DMS79 treated with DMSO at 0.1 percent for 48 hours (cell line): ENCODE results near the gene EZR.

Experiments used
- DNase-seq: peaks from one replicate; lab custom pipeline; 2025; lab: John Stamatoyannopoulos, UW

EZR gene

GRCh38 chr6:158817728-158818580, 1.2 kb downstream of the EZR start:
- DNase-seq = peak; percentile 70

DNA sequence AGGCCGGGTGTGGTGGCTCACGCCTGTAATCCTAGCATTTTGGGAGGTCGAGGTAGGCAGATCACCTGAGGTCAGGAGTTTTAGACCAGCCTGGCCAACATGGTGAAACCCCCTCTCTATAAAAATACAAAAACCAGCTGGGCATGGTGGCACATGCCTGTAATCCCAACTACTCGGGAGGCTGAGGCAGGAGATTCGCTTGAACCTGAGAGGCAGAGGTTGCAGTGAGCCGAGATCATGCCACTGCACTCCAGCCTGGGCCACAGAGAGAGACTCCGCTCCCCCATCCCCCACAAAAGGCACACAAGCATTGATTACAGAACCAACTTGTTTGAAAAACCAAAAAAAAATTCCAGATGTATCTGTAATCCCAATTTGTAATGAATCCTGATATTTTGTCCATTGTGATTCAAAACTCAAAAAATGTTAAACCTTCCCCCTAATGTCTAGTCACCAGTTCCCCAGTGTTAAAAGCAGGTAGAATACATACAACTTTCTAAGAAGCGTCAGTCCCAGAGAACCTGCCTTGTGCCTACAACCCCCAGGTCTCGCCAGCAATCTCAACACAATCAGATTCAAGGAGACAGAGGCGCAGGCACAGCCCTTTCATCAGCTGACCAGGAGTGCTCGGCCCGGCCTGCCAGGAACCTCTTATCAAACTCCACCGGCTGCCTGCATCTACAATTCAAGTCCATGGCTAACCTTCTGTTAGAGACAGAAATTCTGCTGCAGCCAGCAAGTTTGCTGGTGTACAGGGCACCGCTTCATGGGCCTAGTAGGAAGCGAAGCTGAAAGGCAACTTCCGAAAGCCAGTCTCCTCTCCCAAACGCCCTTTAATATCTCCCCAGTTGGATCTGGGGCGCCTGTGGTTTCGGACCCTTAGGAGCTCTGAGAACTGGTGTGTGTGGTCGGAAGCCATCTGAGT, 2.1 kb downstream of the EZR start:
- peak; percentile 69 for DNase-seq

GRCh38 chr6:158816329-158816728, 2.8 kb downstream of the EZR start:
- DNase-seq = no peak

GRCh38 chr6:158815907-158816306, 3.3 kb downstream of the EZR start:
- DNase-seq = no peak

DNA sequence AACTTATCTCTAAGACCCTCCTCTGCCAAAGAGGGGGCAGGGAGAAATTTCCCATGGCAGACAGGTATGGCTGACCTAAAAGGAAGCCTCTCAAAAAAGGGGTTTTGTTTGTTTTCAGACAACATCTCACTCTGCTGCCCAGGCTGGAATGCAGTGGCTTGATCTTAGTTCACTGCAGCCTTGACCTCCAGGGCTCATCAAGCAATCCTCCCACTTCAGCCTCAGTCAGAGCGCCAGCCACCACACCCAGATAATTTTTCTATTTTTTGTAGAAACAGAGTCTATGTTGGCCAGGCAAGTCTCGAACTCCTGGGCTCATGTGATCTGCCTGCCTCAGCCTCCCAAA, 3.8 kb downstream of the EZR start:
- no peak for DNase-seq

DNA sequence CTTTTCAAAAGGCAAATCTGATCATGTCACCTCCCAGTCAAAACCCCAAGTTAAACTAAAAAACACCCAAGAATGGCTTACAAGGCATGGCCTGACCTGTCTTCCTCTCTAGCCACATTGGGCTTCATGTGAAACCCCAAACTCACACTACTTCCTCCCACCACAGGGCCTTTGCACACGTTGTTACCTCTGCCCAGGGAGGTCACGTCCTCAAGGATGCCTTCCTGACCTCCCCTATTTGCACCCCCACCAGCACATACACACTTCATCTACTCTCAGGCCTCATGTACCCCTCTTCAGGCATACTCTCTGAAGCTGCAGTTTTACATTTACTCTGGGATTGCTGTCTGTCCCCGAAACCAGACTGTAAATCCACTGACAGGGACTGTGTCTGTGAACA, 6.1 kb downstream of the EZR start:
- no peak for DNase-seq

DNA sequence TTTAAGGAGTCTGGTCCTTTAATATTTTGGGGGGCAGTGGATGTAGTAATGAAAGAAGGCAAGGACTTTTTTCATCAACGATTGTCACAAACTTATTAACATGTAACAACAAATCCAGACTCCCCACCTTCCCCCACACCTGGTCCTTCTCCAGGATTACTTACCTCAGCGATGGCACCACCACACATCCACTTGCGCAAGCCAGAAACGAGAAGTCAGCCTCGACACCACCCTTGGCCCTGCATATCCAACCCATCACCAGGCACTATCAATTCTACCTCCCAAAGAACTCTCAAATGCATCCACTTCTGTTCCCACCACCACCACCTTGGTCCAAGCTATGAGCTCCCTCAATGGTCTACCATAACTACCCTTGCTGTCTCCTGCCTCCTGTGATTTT, 6.6 kb downstream of the EZR start:
- no peak for DNase-seq

DNA sequence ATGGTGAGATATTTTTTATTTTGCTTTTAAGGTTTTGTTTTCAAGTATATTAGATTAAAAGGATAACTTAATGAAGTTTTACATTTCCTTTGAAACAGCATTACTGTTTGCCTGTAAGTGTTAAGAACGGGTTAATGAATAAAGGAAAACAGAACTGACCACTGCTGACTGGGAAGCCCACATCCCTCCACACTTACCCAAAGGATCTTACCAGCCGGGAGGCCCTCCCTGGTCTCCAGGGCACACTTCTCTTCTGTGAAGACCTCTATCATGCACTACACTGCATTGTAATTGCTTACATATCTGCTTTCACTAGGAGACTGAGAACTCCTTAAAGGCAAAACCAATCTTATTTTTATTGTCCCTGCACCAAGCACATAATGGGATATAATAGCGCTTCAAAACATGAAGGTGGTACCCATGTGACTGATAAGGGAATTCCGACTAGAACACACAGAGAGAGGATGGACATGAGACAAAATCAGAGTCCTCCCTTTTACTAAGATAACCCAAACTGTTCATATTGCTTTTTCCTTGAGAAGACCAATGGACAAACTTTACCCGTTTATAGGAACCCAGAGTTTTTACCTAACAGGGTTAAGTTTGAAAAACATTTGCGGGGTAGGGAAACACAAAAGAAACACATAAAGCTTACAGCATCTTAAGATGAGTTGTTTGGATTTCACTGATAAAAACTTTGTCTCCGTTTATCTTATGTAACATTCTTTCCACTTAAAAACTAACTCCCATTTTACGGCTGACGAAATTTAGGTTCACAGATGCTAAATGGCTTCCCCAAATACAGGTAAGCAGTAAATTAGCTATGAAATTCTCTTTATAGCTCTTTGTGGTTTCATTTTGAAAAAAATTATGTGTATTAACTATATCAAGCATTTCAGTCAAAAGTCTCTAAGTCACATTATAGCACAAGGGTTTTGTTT, 8.7 kb downstream of the EZR start:
- DNase-seq = peak; percentile 11

GRCh38 chr6:158808941-158809678, 10.1 kb downstream of the EZR start:
- peak; percentile 80 for DNase-seq

- peak; percentile 53 for DNase-seq
These were observed 10.7 kb downstream of the EZR start for GRCh38 chr6:158808442-158808833.

DNA sequence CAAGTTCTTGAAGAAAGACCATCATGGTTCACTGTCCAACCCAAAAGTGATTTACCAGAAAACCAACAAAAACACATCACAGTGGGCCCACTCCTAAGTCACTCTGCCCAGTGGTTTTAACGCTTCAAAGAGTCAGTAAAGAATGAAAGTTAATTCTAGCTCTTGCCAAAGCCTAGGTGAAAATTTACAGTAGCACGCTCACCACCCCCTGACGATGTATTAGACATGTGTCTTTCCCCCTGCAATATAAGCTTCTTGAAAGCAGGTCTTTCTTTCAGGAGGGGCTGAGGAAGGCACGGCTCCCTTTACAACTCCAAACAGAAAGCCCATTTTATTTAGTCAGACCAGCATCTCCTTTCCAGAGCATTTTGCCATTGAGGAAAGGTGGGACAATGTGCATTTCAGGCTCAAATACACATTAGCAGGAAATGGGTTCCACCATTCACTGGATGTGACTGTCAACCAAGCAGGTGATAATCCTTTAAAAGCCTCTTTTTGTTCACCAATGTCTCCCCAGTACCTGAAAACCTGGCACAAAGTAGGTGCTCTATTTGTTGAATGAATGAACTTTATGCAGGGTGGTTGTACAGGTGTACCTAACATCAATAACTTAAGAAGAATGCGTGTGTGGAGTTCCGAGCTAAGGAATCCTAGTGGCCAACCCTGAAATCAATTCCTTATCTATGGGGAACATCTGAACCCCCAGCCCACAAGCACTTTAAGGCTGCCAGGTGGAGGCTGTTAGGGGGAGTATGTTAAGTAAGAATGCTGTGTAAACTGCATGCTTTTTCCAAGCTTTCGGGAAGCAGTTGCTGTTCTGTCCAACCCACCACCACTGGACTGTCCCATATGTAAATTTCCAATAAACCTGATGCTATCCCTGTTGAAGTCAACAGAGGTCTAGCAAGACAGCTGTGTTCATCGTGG, 11.4 kb downstream of the EZR start:
- no peak for DNase-seq

DNA sequence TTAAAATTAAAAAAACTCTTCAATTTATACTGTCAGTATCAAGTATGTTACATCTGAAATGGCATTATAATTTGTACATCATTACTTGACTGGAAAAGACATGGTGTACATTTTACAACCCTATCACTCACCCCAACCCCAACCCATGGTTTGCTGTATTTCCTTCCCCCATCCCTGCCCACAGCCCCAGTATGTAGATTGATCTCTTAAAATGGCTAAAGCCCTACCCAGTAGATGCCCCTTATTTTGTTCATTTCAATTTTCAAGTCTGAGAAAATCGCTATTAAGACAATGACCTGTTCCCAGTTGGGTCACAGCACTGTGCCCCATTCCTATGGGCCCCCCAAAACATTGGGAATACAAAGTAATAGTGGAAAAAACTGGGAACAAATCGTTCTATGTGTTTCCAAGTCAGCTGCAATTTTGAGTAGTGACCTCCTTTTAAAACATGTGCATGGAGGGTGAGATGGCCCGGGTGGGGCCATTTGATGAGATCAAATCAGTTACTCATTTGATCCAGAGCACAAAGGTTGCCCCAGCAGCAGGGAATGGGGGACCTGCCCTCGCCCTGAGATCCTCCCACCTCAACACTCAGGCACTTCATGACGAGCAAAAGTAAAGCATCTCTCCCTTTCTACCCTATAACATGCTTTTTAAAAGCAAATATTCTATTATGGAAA, 13.3 kb downstream of the EZR start:
- DNase-seq = no peak

DNA sequence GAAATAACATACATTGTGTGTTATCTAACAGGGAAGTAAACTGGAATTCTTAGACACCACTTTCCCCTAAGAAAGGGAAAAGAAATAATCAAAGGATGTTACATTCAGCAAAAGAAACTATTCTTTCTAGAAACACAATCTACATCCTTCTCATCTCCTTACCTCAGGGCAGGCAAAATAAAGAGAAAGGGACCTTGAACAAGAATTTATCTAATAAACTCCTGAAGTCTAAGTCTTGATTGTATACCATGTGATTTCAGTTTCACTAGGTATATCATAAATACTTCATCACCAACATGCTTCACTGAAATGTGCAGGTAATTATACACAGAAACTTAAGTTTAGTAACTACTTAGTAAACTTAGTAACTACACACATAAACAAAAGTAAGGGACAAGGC, 15.0 kb downstream of the EZR start:
- DNase-seq = no peak

DNA sequence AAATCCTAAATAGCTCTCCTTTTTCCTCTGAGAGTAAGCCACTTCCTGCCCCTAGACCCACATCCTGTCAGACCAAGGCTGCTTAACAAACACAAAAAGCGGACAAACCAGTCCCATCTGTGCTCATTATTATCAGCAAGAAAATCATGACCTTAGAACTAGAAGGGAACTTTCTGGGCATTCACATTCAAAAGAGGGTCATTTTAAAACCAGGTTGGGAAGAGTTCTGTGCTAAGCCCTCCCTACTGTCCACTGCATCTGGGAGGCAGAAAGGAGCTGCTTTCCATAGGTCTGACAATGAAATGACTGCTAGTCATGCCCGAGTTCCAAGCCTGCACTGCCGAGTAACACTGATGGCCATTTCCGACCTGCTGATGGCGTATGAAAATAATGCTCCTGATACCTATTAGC, 15.4 kb downstream of the EZR start:
- peak; percentile 25 for DNase-seq

DNA sequence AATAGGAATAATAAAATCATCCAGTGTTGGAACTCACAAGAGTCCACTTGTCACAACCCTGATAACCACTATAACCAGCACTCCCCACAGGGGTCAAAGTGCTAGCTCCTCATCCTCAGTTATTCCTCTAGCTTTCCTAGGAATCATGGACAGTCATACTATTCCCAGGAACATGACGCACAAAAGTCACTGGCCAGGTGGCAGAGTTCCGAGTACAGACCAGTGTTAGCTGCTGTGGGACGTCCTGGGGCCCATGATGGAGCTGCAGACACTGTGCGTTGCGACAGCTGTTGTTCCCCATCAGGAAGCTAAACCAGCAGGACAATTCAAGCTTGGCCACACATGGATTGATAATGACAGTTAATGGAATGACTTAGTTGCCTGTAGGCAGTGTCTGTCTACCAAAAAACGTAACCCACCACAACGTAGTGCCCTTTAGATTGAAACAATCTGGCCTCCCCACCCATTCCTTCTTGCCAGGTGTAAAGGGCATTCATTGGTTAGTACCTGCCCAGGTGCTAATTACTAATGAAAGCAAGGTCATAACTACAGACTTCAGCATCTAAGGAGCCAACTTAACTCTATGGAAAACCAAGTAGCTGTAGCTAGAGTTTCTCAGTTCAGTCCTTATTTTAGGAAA, 17.4 kb downstream of the EZR start:
- DNase-seq = no peak

DNA sequence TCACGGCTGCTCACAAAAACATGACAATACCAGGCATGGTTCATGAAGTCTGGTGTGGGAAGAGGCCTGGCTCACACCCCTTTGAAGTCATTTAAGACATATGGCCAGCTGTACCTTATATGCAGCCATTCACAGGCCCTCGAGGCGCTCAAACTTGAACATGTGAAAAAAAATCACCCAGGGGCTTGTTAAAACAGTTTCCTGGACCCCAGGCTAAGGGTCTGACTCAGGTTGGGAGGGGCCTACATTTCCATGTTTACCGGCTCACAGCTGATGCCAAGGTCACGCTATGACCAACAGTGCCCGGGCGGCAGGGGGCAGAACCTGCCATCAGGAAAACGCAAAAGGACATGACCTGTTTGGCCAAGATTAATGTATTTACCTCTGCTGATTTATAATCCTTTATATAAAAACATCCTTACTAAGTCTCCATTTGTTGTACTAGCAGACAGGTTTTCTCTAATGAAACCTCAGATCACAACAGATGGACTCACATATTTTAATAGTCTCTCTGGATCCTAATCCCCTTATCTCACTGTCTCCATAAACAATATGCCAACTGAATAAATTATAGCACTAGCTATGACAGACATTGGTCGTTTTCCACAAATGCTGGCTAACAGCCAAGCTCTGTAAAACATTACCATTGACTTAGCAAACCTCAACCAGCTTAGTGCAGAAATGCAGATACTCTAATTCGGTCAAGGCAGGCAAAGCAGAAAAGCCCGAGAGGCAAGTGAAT, 19.9 kb downstream of the EZR start:
- peak; percentile 90 for DNase-seq

GRCh38 chr6:158798311-158798710, 20.9 kb downstream of the EZR start:
- DNase-seq = no peak
